H1 (cell line): ENCODE results near the gene CARD16. TPM values are rescaled to one million over a fixed set of nuclear protein-coding genes. Genes with fewer than 3 reads are reported as not detected.

Source experiments
- CTCF ChIA-PET: fragments of 300-600 bp; sonication (Branson Sonifier 250); formaldehyde crosslinking; loops from one replicate; lab custom pipeline; 2021; ENCODE audit not compliant: partially characterized antibody; lab: Charles Lee
- POLR2A ChIA-PET: fragments of 300-600 bp; sonication (Branson Sonifier 250); formaldehyde crosslinking; loops from one replicate; lab custom pipeline; 2021; ENCODE audit warnings: inconsistent platforms; ENCODE audit not compliant: partially characterized antibody; lab: Charles Lee
- DNase-seq, 2 experiments: peaks; one replicate each; pipeline versions ENCODE4 v3.0.0 to v3.0.0-alpha.2; 2010 to 2022; ENCODE audit warnings: low spot score in 2 of 2, low read depth in 1 of 2, mixed read lengths in 1 of 2
- FAIRE-seq: peaks from 2 replicates; lab custom pipeline; 2011; peaks lifted over from hg19 to GRCh38; lab: Jason Lieb, UNC
- H2AFZ ChIP-seq: 2 replicates; pipeline ENCODE4 v1.8.1; 2012; ENCODE audit warnings: low read length, inconsistent platforms
- H2AK5ac ChIP-seq: 2 replicates; pipeline ENCODE4 v1.6.1; 2013; ENCODE audit warnings: low read depth, low read length
- H2BK120ac ChIP-seq: replicated peaks from 2 replicates; pipeline ENCODE3; 2013; ENCODE audit warnings: low read depth, low read length, inconsistent platforms
- H2BK12ac ChIP-seq: 2 replicates; pipeline ENCODE4 v1.6.1; 2013; ENCODE audit warnings: low read depth, low read length
- H2BK15ac ChIP-seq: 2 replicates; pipeline ENCODE4 v1.6.1; 2013; ENCODE audit warnings: low read length
- H2BK20ac ChIP-seq: 2 replicates; pipeline ENCODE4 v1.6.1; 2013; ENCODE audit warnings: low read length
- H2BK5ac ChIP-seq: 2 replicates; pipeline ENCODE4 v1.6.1; 2013; ENCODE audit warnings: low read depth, low read length
- H3K14ac ChIP-seq: 2 replicates; pipeline ENCODE4 v1.6.1; 2013; ENCODE audit warnings: inconsistent platforms; ENCODE audit not compliant: insufficient read length
- H3K18ac ChIP-seq: 2 replicates; pipeline ENCODE4 v1.6.1; 2013; ENCODE audit warnings: low read length; ENCODE audit errors: extremely low read depth
- H3K23ac ChIP-seq: 2 replicates; pipeline ENCODE4 v1.6.1; 2013; ENCODE audit warnings: inconsistent platforms; ENCODE audit not compliant: insufficient read length
- H3K23me2 ChIP-seq: 2 replicates; pipeline ENCODE4 v1.6.1; 2013; ENCODE audit warnings: low read depth, low read length
- H3K27ac ChIP-seq: 2 replicates; pipeline ENCODE4 v1.6.1; 2011; ENCODE audit warnings: low read depth, low read length, inconsistent platforms
- H3K27me3 ChIP-seq, 4 experiments: replicated peaks in 1 of 4; 1 replicate in 1 of 4; 2 replicates in 3 of 4; pipeline versions ENCODE4 v1.6.1 to v1.8.1; 2011 to 2013; ENCODE audit warnings: low read length in 3 of 4, mild to moderate bottlenecking in 3 of 4, inconsistent platforms in 2 of 4, mixed read lengths in 2 of 4, moderate library complexity in 1 of 4; ENCODE audit not compliant: control insufficient read depth in 3 of 4, insufficient read depth in 3 of 4; ENCODE audit errors: extremely low read depth in 1 of 4
- H3K36me3 ChIP-seq, 4 experiments: 2 replicates each; pipeline versions ENCODE4 v1.6.1 to v1.8.1; 2011 to 2013; ENCODE audit warnings: mild to moderate bottlenecking in 4 of 4, low read length in 3 of 4, moderate library complexity in 2 of 4, control low read depth in 1 of 4, inconsistent platforms in 1 of 4; ENCODE audit not compliant: insufficient read depth in 4 of 4, control insufficient read depth in 2 of 4
- H3K4ac ChIP-seq: replicated peaks from 2 replicates; pipeline ENCODE3; 2013; ENCODE audit warnings: low read length, low read depth, mixed read lengths, inconsistent platforms; ENCODE audit not compliant: insufficient read length
- H3K4me1 ChIP-seq, 4 experiments: replicated peaks in 1 of 4; 1 replicate in 1 of 4; 2 replicates in 3 of 4; pipeline versions ENCODE4 v1.6.1 to v1.8.1; 2011 to 2013; ENCODE audit warnings: low read length in 3 of 4, inconsistent platforms in 2 of 4, mixed read lengths in 1 of 4; ENCODE audit not compliant: insufficient read depth in 4 of 4, control insufficient read depth in 3 of 4
- H3K4me2 ChIP-seq, 2 experiments: 2 replicates each; pipeline versions ENCODE4 v1.6.1 to v1.8.1; 2011 to 2013; ENCODE audit warnings: low read depth in 2 of 2, low read length in 2 of 2, control low read depth in 1 of 2, inconsistent platforms in 1 of 2, mild to moderate bottlenecking in 1 of 2; ENCODE audit not compliant: insufficient read depth in 1 of 2
- H3K4me3 ChIP-seq, 4 experiments: fragments of 200-600, 300-600 bp in 1 of 4; sonication (generic), shearing (Covaris generic), sonication (Bioruptor Twin) in 1 of 4; 2 replicates each; pipeline versions ENCODE4 v1.5.1 to v1.8.1; 2011 to 2016; ENCODE audit warnings: low read length in 4 of 4, low read depth in 3 of 4, control low read depth in 2 of 4, inconsistent platforms in 2 of 4, mild to moderate bottlenecking in 2 of 4, mixed read lengths in 1 of 4, moderate library complexity in 1 of 4; ENCODE audit not compliant: insufficient read depth in 2 of 4; ENCODE audit errors: extremely low read depth in 1 of 4
- H3K56ac ChIP-seq: replicated peaks from 2 replicates; pipeline ENCODE3; 2013; ENCODE audit warnings: low read depth, mild to moderate bottlenecking, mixed read lengths, low read length, inconsistent platforms; ENCODE audit not compliant: insufficient read length
- H3K79me1 ChIP-seq: 2 replicates; pipeline ENCODE4 v1.6.1; 2013; ENCODE audit warnings: low read depth, low read length, control low read depth
- H3K79me2 ChIP-seq, 2 experiments: 2 replicates each; pipeline versions ENCODE4 v1.6.1 to v1.8.1; 2012 to 2013; ENCODE audit warnings: low read length in 2 of 2, mild to moderate bottlenecking in 2 of 2, inconsistent platforms in 1 of 2; ENCODE audit not compliant: insufficient read depth in 2 of 2, control insufficient read depth in 1 of 2
- H3K9ac ChIP-seq, 4 experiments: replicated peaks in 1 of 4; 1 replicate in 1 of 4; 2 replicates in 3 of 4; pipeline versions ENCODE4 v1.6.1 to v1.8.1; 2011 to 2013; ENCODE audit warnings: low read depth in 3 of 4, low read length in 3 of 4, control low read depth in 2 of 4, mild to moderate bottlenecking in 2 of 4, moderate library complexity in 2 of 4, inconsistent platforms in 1 of 4; ENCODE audit errors: extremely low read depth in 1 of 4
- H3K9me3 ChIP-seq, 2 experiments: 2 replicates each; pipeline versions ENCODE4 v1.6.1 to v1.8.1; 2012 to 2013; ENCODE audit warnings: mild to moderate bottlenecking in 2 of 2, moderate library complexity in 2 of 2, control low read depth in 1 of 2, inconsistent platforms in 1 of 2, low read depth in 1 of 2, low read length in 1 of 2, mixed read lengths in 1 of 2; ENCODE audit not compliant: insufficient read depth in 2 of 2
- H4K20me1 ChIP-seq, 2 experiments: replicated peaks in 1 of 2; 2 replicates each; pipeline versions ENCODE3 to v1.8.1; 2011 to 2013; ENCODE audit warnings: inconsistent platforms in 2 of 2, low read length in 2 of 2, mild to moderate bottlenecking in 1 of 2; ENCODE audit not compliant: insufficient read depth in 2 of 2, control insufficient read depth in 1 of 2
- H4K5ac ChIP-seq: 2 replicates; pipeline ENCODE4 v1.6.1; 2013; ENCODE audit warnings: low read length, low read depth, mixed read lengths, inconsistent platforms; ENCODE audit not compliant: insufficient read length
- H4K8ac ChIP-seq: 2 replicates; pipeline ENCODE4 v1.8.0; 2013; ENCODE audit warnings: mild to moderate bottlenecking, moderate library complexity, low read length, inconsistent platforms; ENCODE audit not compliant: insufficient read depth; ENCODE audit errors: extremely low read depth
- H4K91ac ChIP-seq: replicated peaks from 2 replicates; pipeline ENCODE3; 2013; ENCODE audit warnings: low read length, mixed read lengths, inconsistent platforms; ENCODE audit not compliant: insufficient read length
- CHD2 ChIP-seq: IDR thresholded peaks from 2 replicates; pipeline ENCODE4 v1.6.1; 2012; ENCODE audit warnings: low read length, improper control_type of control experiment
- CREB1 ChIP-seq: IDR thresholded peaks from 2 replicates; pipeline ENCODE4 v1.6.1; 2012; ENCODE audit warnings: inconsistent platforms
- CTBP2 ChIP-seq: IDR thresholded peaks from 2 replicates; pipeline ENCODE4 v1.7.0; 2011; ENCODE audit warnings: borderline replicate concordance, mild to moderate bottlenecking, moderate library complexity, mixed read lengths, low read length; ENCODE audit not compliant: insufficient read depth, insufficient read length
- EZH2 ChIP-seq: fragments of 200-600 bp; sonication (generic); IDR thresholded peaks from 2 replicates; pipeline ENCODE4 v1.7.1; 2012; ENCODE audit warnings: low read depth, mild to moderate bottlenecking, moderate library complexity, low read length, inconsistent platforms; ENCODE audit not compliant: severe bottlenecking
- RBBP5 ChIP-seq: IDR thresholded peaks from 2 replicates; pipeline ENCODE4 v1.7.1; 2012; ENCODE audit warnings: low read depth, mild to moderate bottlenecking, inconsistent platforms, low read length, moderate library complexity, borderline replicate concordance
- RXRA ChIP-seq: IDR thresholded peaks from 2 replicates; pipeline ENCODE4 v1.6.1; 2011; ENCODE audit warnings: low read depth, mild to moderate bottlenecking, low read length, moderate library complexity; ENCODE audit not compliant: insufficient read depth
- SP2 ChIP-seq: IDR thresholded peaks from 2 replicates; pipeline ENCODE4 v1.6.1; 2012; ENCODE audit warnings: mild to moderate bottlenecking, low read length, inconsistent platforms
- SRF ChIP-seq: IDR thresholded peaks from 2 replicates; pipeline ENCODE4 v1.6.1; 2011; ENCODE audit warnings: mild to moderate bottlenecking, low read depth, low read length, moderate library complexity
- WGBS, 2 experiments: shearing (Covaris generic) in 1 of 2; methylation state at CpG; one replicate each; pipeline versions ENCODE4 v1.1.6 to v1.1.7; 2013 to 2015; ENCODE audit warnings: low lambda C conversion rate in 2 of 2, mixed read lengths in 2 of 2, inconsistent platforms in 1 of 2, low coverage in 1 of 2, missing lambda C conversion rate in 1 of 2; ENCODE audit not compliant: insufficient replicate concordance in 2 of 2, insufficient coverage in 1 of 2, insufficient read length in 1 of 2; ENCODE audit errors: extremely low coverage in 1 of 2, missing lambda C conversion rate in 1 of 2; 5-methylcytosine and 5-hydroxymethylcytosine counted together
- polyA plus RNA-seq, 7 experiments: library from polyadenylated mRNA; depleted of rRNA in 3 of 7; stranded (reverse) in 5 of 7; unstranded in 2 of 7; fragments of >200 nt in 5 of 7; fragments of 200-250 nt in 2 of 7; gene quantifications; 1 replicate in 5 of 7; 2 replicates in 1 of 7; 4 replicates in 1 of 7; pipeline versions ENCODE4 v1.2.1 to v1.2.3, GENCODE V29; 2011 to 2013; ENCODE audit warnings: missing spikeins in 2 of 7, mixed read lengths in 2 of 7
- total RNA-seq: library from RNA; stranded (reverse); fragmentation: NEBNext Ultra II Directional; extraction: Animal tissue kit (Norgen Biotek cat#: 25700); gene quantifications from 2 replicates; pipeline ENCODE4 v1.2.1, GENCODE V29; 2021
- TF ChIP-seq, protein P1 (sequence below): IDR thresholded peaks from 2 replicates; pipeline ENCODE4 v1.6.1; 2012; ENCODE audit warnings: low read length, inconsistent platforms
- TF ChIP-seq, protein P2 (sequence below), 3 experiments: IDR thresholded peaks; 1 replicate in 2 of 3; 2 replicates in 1 of 3; pipeline versions ENCODE4 v1.5.1 to v1.6.1; 2011; ENCODE audit warnings: low read length in 3 of 3, mild to moderate bottlenecking in 3 of 3, inconsistent platforms in 2 of 3, low read depth in 1 of 3, moderate library complexity in 1 of 3; ENCODE audit not compliant: insufficient read depth in 1 of 3; ENCODE audit errors: control extremely low read depth in 1 of 3

Gene CARD16
- total and polyA plus RNA-seq, 2 of the 8 experiments (the other 6 are each of a cell fraction or from before 2014, with no cell fraction given): not detected

- no peak for FAIRE-seq
- TF ChIP-seq CHD2 (no peak), RXRA (no peak), CREB1 (no peak), SRF (no peak), RBBP5 (no peak), CTBP2 (no peak), SP2 (no peak), EZH2 (no peak)
- TF ChIP-seq, protein P1, sequence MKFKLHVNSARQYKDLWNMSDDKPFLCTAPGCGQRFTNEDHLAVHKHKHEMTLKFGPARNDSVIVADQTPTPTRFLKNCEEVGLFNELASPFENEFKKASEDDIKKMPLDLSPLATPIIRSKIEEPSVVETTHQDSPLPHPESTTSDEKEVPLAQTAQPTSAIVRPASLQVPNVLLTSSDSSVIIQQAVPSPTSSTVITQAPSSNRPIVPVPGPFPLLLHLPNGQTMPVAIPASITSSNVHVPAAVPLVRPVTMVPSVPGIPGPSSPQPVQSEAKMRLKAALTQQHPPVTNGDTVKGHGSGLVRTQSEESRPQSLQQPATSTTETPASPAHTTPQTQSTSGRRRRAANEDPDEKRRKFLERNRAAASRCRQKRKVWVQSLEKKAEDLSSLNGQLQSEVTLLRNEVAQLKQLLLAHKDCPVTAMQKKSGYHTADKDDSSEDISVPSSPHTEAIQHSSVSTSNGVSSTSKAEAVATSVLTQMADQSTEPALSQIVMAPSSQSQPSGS: no peak
- TF ChIP-seq, protein P2, sequence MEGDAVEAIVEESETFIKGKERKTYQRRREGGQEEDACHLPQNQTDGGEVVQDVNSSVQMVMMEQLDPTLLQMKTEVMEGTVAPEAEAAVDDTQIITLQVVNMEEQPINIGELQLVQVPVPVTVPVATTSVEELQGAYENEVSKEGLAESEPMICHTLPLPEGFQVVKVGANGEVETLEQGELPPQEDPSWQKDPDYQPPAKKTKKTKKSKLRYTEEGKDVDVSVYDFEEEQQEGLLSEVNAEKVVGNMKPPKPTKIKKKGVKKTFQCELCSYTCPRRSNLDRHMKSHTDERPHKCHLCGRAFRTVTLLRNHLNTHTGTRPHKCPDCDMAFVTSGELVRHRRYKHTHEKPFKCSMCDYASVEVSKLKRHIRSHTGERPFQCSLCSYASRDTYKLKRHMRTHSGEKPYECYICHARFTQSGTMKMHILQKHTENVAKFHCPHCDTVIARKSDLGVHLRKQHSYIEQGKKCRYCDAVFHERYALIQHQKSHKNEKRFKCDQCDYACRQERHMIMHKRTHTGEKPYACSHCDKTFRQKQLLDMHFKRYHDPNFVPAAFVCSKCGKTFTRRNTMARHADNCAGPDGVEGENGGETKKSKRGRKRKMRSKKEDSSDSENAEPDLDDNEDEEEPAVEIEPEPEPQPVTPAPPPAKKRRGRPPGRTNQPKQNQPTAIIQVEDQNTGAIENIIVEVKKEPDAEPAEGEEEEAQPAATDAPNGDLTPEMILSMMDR (IDR thresholded peaks at IDR 0.05; ENCODE audit: control extremely low read depth in 1 of 3, insufficient read depth in 1 of 3, low read depth in 1 of 3, low read length in 3 of 3): no peak
Measured at GRCh38 chr11:104991994-104992393, 53.1 kb downstream of the CARD16 start.

More at GRCh38 chr11:104991994-104992393, 53.1 kb downstream of the CARD16 start:
- Histone ChIP-seq H3K4me1 (no peaks in the 10 kb centered on the region), H3K79me2 (no peaks in the 10 kb centered on the region), H3K4me3 (no peak overlapping the region), H3K27ac (no peak overlapping the region), H2BK15ac (no peak overlapping the region), H4K8ac (no peak overlapping the region), H3K56ac (no peak overlapping the region), H3K4me2 (no peak overlapping the region), H3K36me3 (no peaks in the 10 kb centered on the region), H2BK20ac (no peak overlapping the region), H3K27me3 (no peaks in the 10 kb centered on the region), H3K14ac (no peak overlapping the region), H3K79me1 (no peaks in the 10 kb centered on the region), H3K23me2 (0 out of 2 replicates have a peak, but pooled peaks cover 2% of the 10 kb centered on the region), H3K9me3 (no peaks in the 10 kb centered on the region), H2AFZ (no peak overlapping the region), H2BK5ac (no peak overlapping the region), H3K18ac (no peak overlapping the region), H3K23ac (no peak overlapping the region), H2BK120ac (no peak overlapping the region), H3K4ac (no peak overlapping the region), H2BK12ac (no peak overlapping the region), H4K5ac (no peak overlapping the region), H4K20me1 (no peaks in the 10 kb centered on the region), H4K91ac (no peak overlapping the region), H3K9ac (no peak overlapping the region), H2AK5ac (no peak overlapping the region)
- CTCF ChIA-PET: interaction anchor here (1.5 kb wide), 1 partner anchor 9 kb away, joined by 3 read pairs; no protein-coding TSS in a partner anchor
- DNase-seq: no peak
- POLR2A ChIA-PET: no interaction called here
- 91% methylated on average over 4 of the region's 4 CpGs; no CpG with 5 or more reads in 1 of the 2 experiments for WGBS, 2 experiments
